Keratinocyte (primary cell): Measurements from ENCODE around the gene ELP4.

Source experiments
- EZH2 ChIP-seq: IDR thresholded peaks from one replicate; pipeline ENCODE4 v1.6.1; 2012; ENCODE audit warnings: inconsistent platforms, mild to moderate bottlenecking, low read length, moderate library complexity
- TF ChIP-seq, protein P1 (sequence below), 3 experiments: IDR thresholded peaks in 1 of 3; conservative IDR thresholded peaks in 1 of 3; optimal IDR thresholded peaks in 1 of 3; 2 replicates in 2 of 3; 3 replicates in 1 of 3; pipeline versions ENCODE3 to v1.5.1; 2011; ENCODE audit warnings: low read length in 3 of 3, mild to moderate bottlenecking in 3 of 3, moderate library complexity in 2 of 3, control low read depth in 1 of 3, inconsistent platforms in 1 of 3; ENCODE audit not compliant: insufficient read depth in 2 of 3; ENCODE audit errors: extremely low read depth in 1 of 3

DNA sequence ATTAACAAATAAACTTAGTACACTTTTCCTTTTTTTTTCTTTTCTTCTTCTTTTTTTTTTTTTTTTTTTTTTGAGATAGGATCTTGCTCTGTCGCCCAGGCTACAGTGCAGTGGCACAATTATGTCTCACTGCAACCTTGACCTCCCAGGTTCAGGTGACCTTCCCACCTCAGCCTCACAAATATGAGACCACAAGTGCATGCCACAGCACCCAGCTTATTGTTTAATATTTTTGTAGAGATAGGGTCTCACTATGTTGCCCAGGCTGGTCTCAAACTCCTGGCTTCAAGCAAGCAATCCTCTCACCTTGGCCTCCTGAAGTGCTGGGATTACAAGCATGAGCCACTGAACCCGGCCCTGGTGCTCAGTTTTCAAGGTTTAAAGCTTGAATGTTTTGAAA lies 88.9 kb downstream of the ELP4 start:
- TF ChIP-seq EZH2, result no peak
- TF ChIP-seq, protein P1, sequence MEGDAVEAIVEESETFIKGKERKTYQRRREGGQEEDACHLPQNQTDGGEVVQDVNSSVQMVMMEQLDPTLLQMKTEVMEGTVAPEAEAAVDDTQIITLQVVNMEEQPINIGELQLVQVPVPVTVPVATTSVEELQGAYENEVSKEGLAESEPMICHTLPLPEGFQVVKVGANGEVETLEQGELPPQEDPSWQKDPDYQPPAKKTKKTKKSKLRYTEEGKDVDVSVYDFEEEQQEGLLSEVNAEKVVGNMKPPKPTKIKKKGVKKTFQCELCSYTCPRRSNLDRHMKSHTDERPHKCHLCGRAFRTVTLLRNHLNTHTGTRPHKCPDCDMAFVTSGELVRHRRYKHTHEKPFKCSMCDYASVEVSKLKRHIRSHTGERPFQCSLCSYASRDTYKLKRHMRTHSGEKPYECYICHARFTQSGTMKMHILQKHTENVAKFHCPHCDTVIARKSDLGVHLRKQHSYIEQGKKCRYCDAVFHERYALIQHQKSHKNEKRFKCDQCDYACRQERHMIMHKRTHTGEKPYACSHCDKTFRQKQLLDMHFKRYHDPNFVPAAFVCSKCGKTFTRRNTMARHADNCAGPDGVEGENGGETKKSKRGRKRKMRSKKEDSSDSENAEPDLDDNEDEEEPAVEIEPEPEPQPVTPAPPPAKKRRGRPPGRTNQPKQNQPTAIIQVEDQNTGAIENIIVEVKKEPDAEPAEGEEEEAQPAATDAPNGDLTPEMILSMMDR (optimal IDR thresholded peaks at IDR 0.05 in 1 of 3, IDR thresholded peaks at IDR 0.05 in 1 of 3, conservative IDR thresholded peaks at IDR 0.05 in 1 of 3; ENCODE audit: extremely low read depth in 1 of 3, insufficient read depth in 2 of 3, low read length in 3 of 3), result no peak
